ENCODE measurements around the gene CARD11. TPM values are rescaled to one million over a fixed set of nuclear protein-coding genes. Genes with fewer than 3 reads are reported as not detected.

Gene CARD11
- total and polyA plus RNA-seq, 2 donors (not counting 1 experiment from before 2014, with no cell fraction given): 129 to 135 TPM

- Histone ChIP-seq H3K27me3 (replicated peaks in 1 of 4; ENCODE audit: control extremely low read depth in 1 of 4, control insufficient read depth in 3 of 4, insufficient read depth in 4 of 4, low read length in 3 of 4) (no peaks in the 10 kb centered on the region), H3K79me2 (ENCODE audit: control insufficient read depth, insufficient read depth, low read length) (peaks cover 98% of the 10 kb centered on the region), H3K9ac (ENCODE audit: low read length) (no peak overlapping the region), H2AFZ (ENCODE audit: insufficient read depth, low read depth, low read length, poor library complexity, severe bottlenecking) (no peak overlapping the region), H3K4me2 (replicated peaks; ENCODE audit: low read depth, low read length, poor library complexity, severe bottlenecking) (no peak overlapping the region), H3K4me3 (ENCODE audit: control extremely low read depth in 1 of 5, extremely low read depth in 1 of 5, insufficient read depth in 1 of 5, low read depth in 2 of 5, low read length in 4 of 5) (no peak overlapping the region), H3K27ac (ENCODE audit: low read length in 2 of 2) (no peak overlapping the region), H3K36me3 (replicated peaks in 1 of 2; ENCODE audit: control extremely low read depth in 1 of 2, control insufficient read depth in 1 of 2, extremely low read depth in 1 of 2, insufficient read depth in 2 of 2, low read length in 1 of 2) (peaks cover 8 to 71% of the 10 kb centered on the region in 2 experiments), H3K9me3 (ENCODE audit: control extremely low read depth in 1 of 3, control insufficient read depth in 2 of 3, insufficient read depth in 1 of 3, low read length in 2 of 3) (peaks cover 0 to 20% (median 6%) of the 10 kb centered on the region in 3 donors), H4K20me1 (ENCODE audit: control insufficient read depth, insufficient read depth, low read length, poor library complexity, severe bottlenecking) (peaks cover 92% of the 10 kb centered on the region), H3K4me1 (ENCODE audit: control insufficient read depth in 2 of 2, insufficient read depth in 2 of 2, low read length in 2 of 2) (no peaks in the 10 kb centered on the region)
- Mint-ChIP-seq H3K9me3 (ENCODE audit: insufficient read depth) (peaks cover 3% of the 10 kb centered on the region), H3K4me1 (peaks cover 15% of the 10 kb centered on the region), H3K4me3 (no peak overlapping the region), H3K27me3 (no peaks in the 10 kb centered on the region), H3K27ac (peak overlapping the region; percentile 17)
- intact Hi-C loops (cut with micrococcal nuclease): no loop called here
- POLR2A ChIA-PET: no interaction called here
- 98% methylated on average over 8 of the region's 8 CpGs for WGBS (ENCODE audit: insufficient coverage)
- TF ChIP-seq EZH2 (IDR thresholded peaks at IDR 0.05; ENCODE audit: borderline replicate concordance, insufficient read depth, low read depth, low read length, poor library complexity, severe bottlenecking) (no peak), CTCF (IDR thresholded peaks at IDR 0.05) (no peak)
- CTCF ChIA-PET: interaction anchor here (1.1 to 1.2 kb wide), 2 partner anchors 9 to 110 kb away, joined by 3 to 4 read pairs; no protein-coding TSS in a partner anchor
- DNase-seq (no peak), ATAC-seq (ENCODE audit: low read depth) (no peak)
Measured at GRCh38 chr7:2999078-2999500, 44.6 kb downstream of the CARD11 start.

GRCh38 chr7:2997014-2997413, 46.7 kb downstream of the CARD11 start:
- intact Hi-C loops (cut with micrococcal nuclease): no loop called here
- H3K36me3 ChIP-seq (replicated peaks in 1 of 2; ENCODE audit: control extremely low read depth in 1 of 2, control insufficient read depth in 1 of 2, extremely low read depth in 1 of 2, insufficient read depth in 2 of 2, low read length in 1 of 2): peaks cover 8 to 71% of the 10 kb centered on the region in 2 experiments
- Mint-ChIP-seq H3K27ac (peak overlapping the region; percentile 56), H3K4me3 (no peak overlapping the region), H3K9me3 (ENCODE audit: insufficient read depth) (peaks cover 3% of the 10 kb centered on the region), H3K4me1 (peaks cover 11% of the 10 kb centered on the region), H3K27me3 (no peaks in the 10 kb centered on the region)
- H2AFZ ChIP-seq (ENCODE audit: insufficient read depth, low read depth, low read length, poor library complexity, severe bottlenecking): no peak overlapping the region
- WGBS (ENCODE audit: insufficient coverage): 97% methylated on average over 10 of the region's 10 CpGs
- DNase-seq (no peak), ATAC-seq (ENCODE audit: low read depth) (no peak)
- H3K27me3 ChIP-seq (replicated peaks in 1 of 4; ENCODE audit: control extremely low read depth in 1 of 4, control insufficient read depth in 3 of 4, insufficient read depth in 4 of 4, low read length in 3 of 4): no peaks in the 10 kb centered on the region
- H3K79me2 ChIP-seq (ENCODE audit: control insufficient read depth, insufficient read depth, low read length): peaks cover 98% of the 10 kb centered on the region
- ChIA-PET POLR2A (interaction anchor here (0.9 kb wide), 1 partner anchor 13 kb away, joined by 3 read pairs; no protein-coding TSS in a partner anchor), CTCF (no interaction called here)
- H3K9ac ChIP-seq (ENCODE audit: low read length): no peak overlapping the region
- H3K4me2 ChIP-seq (replicated peaks; ENCODE audit: low read depth, low read length, poor library complexity, severe bottlenecking): no peak overlapping the region
- H3K4me1 ChIP-seq (ENCODE audit: control insufficient read depth in 2 of 2, insufficient read depth in 2 of 2, low read length in 2 of 2): no peaks in the 10 kb centered on the region
- TF ChIP-seq EZH2 (IDR thresholded peaks at IDR 0.05; ENCODE audit: borderline replicate concordance, insufficient read depth, low read depth, low read length, poor library complexity, severe bottlenecking) (no peak), CTCF (IDR thresholded peaks at IDR 0.05) (no peak)
- H3K4me3 ChIP-seq (ENCODE audit: control extremely low read depth in 1 of 5, extremely low read depth in 1 of 5, insufficient read depth in 1 of 5, low read depth in 2 of 5, low read length in 4 of 5): no peak overlapping the region
- H3K27ac ChIP-seq (ENCODE audit: low read length in 2 of 2): no peak overlapping the region
- H3K9me3 ChIP-seq (ENCODE audit: control extremely low read depth in 1 of 3, control insufficient read depth in 2 of 3, insufficient read depth in 1 of 3, low read length in 2 of 3): peaks cover 0 to 38% (median 10%) of the 10 kb centered on the region in 3 donors
- H4K20me1 ChIP-seq (ENCODE audit: control insufficient read depth, insufficient read depth, low read length, poor library complexity, severe bottlenecking): peaks cover 88% of the 10 kb centered on the region
